Peyer's patch (tissue), 4 donors: Measurements from ENCODE around the gene MLXIP. TPM values are rescaled to one million over a fixed set of nuclear protein-coding genes. Genes with fewer than 3 reads are reported as not detected.

Source experiments
- DNase-seq, 3 donors: peaks; one replicate each; pipeline ENCODE4 v3.0.0-alpha.2; 2017 to 2019
- H3K27ac ChIP-seq, 4 donors: fragments of 200-600 bp; sonication (generic); one replicate each; pipeline ENCODE4 v1.5.1; 2016 to 2019
- H3K27me3 ChIP-seq, 2 donors: fragments of 200-600 bp; sonication (generic); one replicate each; pipeline ENCODE4 v1.5.1; 2019
- H3K36me3 ChIP-seq, 3 donors: fragments of 200-600 bp; sonication (generic); one replicate each; pipeline ENCODE4 v1.5.1; 2016 to 2019
- H3K4me1 ChIP-seq, 4 donors: fragments of 200-600 bp; sonication (generic); one replicate each; pipeline ENCODE4 v1.5.1; 2016 to 2019
- H3K4me3 ChIP-seq, 4 donors: fragments of 200-600 bp; sonication (generic); 1 replicate in 3 of 4; 2 replicates in 1 of 4; pipeline ENCODE4 v1.5.1; 2016 to 2019; ENCODE audit warnings: mild to moderate bottlenecking in 1 of 4
- H3K9me3 ChIP-seq, 4 donors: fragments of 200-600 bp; sonication (generic); one replicate each; pipeline ENCODE4 v1.5.1; 2016 to 2019; ENCODE audit warnings: mild to moderate bottlenecking in 1 of 4
- CTCF ChIP-seq, 6 experiments: fragments of 450-650 bp in 4 of 6; fragments of 200-600 bp in 2 of 6; sonication (generic) in 1 of 6; IDR thresholded peaks; one replicate each; pipeline ENCODE4 v1.5.1; 2017 to 2019; ENCODE audit warnings: antibody characterized with exemption in 6 of 6, mild to moderate bottlenecking in 3 of 6, moderate library complexity in 1 of 6
- POLR2A ChIP-seq, 2 donors: fragments of 450-650 bp; IDR thresholded peaks; one replicate each; pipeline ENCODE4 v1.5.1; 2017; ENCODE audit warnings: antibody characterized with exemption in 2 of 2, mild to moderate bottlenecking in 2 of 2, moderate library complexity in 2 of 2
- total RNA-seq, 4 donors: library from RNA; depleted of rRNA; stranded (reverse); fragments of >200 nt; gene quantifications; one replicate each; pipeline ENCODE4 v1.1.0, GENCODE V29; 2016

MLXIP gene
- total RNA-seq, 4 donors from 2014 or later, result 41.5 to 157 (median 98.3) TPM

GRCh38 chr12:122141911-122142725 is 63.6 kb downstream of the MLXIP start:
- TF ChIP-seq POLR2A (IDR thresholded peaks at IDR 0.05) (no peak), CTCF (IDR thresholded peaks at IDR 0.05) (no peak)
- DNase-seq, result no peak
- Histone ChIP-seq H3K4me3 (no peak overlapping the region), H3K36me3 (peaks cover 0 to 67% (median 0%) of the 10 kb centered on the region in 3 donors), H3K27me3 (no peaks in the 10 kb centered on the region), H3K9me3 (no peaks in the 10 kb centered on the region), H3K4me1 (peaks cover 0 to 9% (median 0%) of the 10 kb centered on the region in 4 donors), H3K27ac (no peak overlapping the region)

- Histone ChIP-seq H3K27me3 (no peaks in the 10 kb centered on the region), H3K4me3 (no peak overlapping the region), H3K9me3 (no peaks in the 10 kb centered on the region), H3K36me3 (peaks cover 0 to 61% (median 0%) of the 10 kb centered on the region in 3 donors), H3K4me1 (peaks cover 0 to 9% (median 0%) of the 10 kb centered on the region in 4 donors), H3K27ac (no peak overlapping the region)
- no peak for DNase-seq
- TF ChIP-seq POLR2A (IDR thresholded peaks at IDR 0.05) (no peak), CTCF (IDR thresholded peaks at IDR 0.05) (no peak)
These were observed 64.3 kb downstream of the MLXIP start for GRCh38 chr12:122142857-122143256.

- no peaks in the 10 kb centered on the region for H3K9me3 ChIP-seq
- H3K4me3 ChIP-seq, result no peak overlapping the region
- H3K27ac ChIP-seq, result no peak overlapping the region
- TF ChIP-seq POLR2A (IDR thresholded peaks at IDR 0.05) (no peak), CTCF (IDR thresholded peaks at IDR 0.05) (no peak)
- no peaks in the 10 kb centered on the region for H3K4me1 ChIP-seq
- peaks cover 0 to 42% (median 0%) of the 10 kb centered on the region in 3 donors for H3K36me3 ChIP-seq
- no peak for DNase-seq
- H3K27me3 ChIP-seq, result no peaks in the 10 kb centered on the region
These were observed 66.3 kb downstream of the MLXIP start for GRCh38 chr12:122144885-122145284.

GRCh38 chr12:122145505-122146330 is 67.2 kb downstream of the MLXIP start:
- Histone ChIP-seq H3K27me3 (no peaks in the 10 kb centered on the region), H3K4me1 (no peaks in the 10 kb centered on the region), H3K36me3 (peaks cover 0 to 34% (median 0%) of the 10 kb centered on the region in 3 donors), H3K27ac (no peak overlapping the region), H3K9me3 (no peaks in the 10 kb centered on the region), H3K4me3 (no peak overlapping the region)
- DNase-seq, result no peak
- no peak for TF ChIP-seq POLR2A (IDR thresholded peaks at IDR 0.05)
- no peak for TF ChIP-seq CTCF (IDR thresholded peaks at IDR 0.05)

GRCh38 chr12:122147514-122148290 is 69.1 kb downstream of the MLXIP start:
- no peak overlapping the region for H3K27ac ChIP-seq
- no peak for DNase-seq
- TF ChIP-seq CTCF (IDR thresholded peaks at IDR 0.05), result no peak
- no peak for TF ChIP-seq POLR2A (IDR thresholded peaks at IDR 0.05)
- H3K27me3 ChIP-seq, result no peaks in the 10 kb centered on the region
- no peaks in the 10 kb centered on the region for H3K4me1 ChIP-seq
- H3K36me3 ChIP-seq, result peaks cover 0 to 14% (median 0%) of the 10 kb centered on the region in 3 donors
- H3K9me3 ChIP-seq, result no peaks in the 10 kb centered on the region
- H3K4me3 ChIP-seq, result no peak overlapping the region
